Nephron (organoid): ENCODE data around the gene CHAT.

ENCODE experiments used
- H3K27ac Mint-ChIP-seq, 3 experiments: 2 replicates each; pipeline ENCODE4 v1.8.0; 2020; ENCODE audit warnings: mixed read lengths in 3 of 3, mild to moderate bottlenecking in 2 of 3, moderate library complexity in 1 of 3
- H3K27me3 Mint-ChIP-seq: 2 replicates; pipeline ENCODE4 v1.8.0; 2021; ENCODE audit warnings: low read depth, mild to moderate bottlenecking, moderate library complexity, mixed read lengths
- H3K36me3 Mint-ChIP-seq: 2 replicates; pipeline ENCODE4 v1.8.0; 2020; ENCODE audit warnings: low read depth, mixed read lengths
- H3K4me1 Mint-ChIP-seq: 2 replicates; pipeline ENCODE4 v1.8.0; 2020; ENCODE audit warnings: mixed read lengths
- H3K4me3 Mint-ChIP-seq, 3 experiments: 2 replicates each; pipeline ENCODE4 v1.8.0; 2020; ENCODE audit warnings: mild to moderate bottlenecking in 3 of 3, mixed read lengths in 3 of 3, moderate library complexity in 2 of 3
- H3K9me3 Mint-ChIP-seq: 2 replicates; pipeline ENCODE4 v1.8.0; 2020; ENCODE audit warnings: mixed read lengths
- CTCF ChIP-seq, 3 experiments: fragments of 200-600 bp; sonication (generic); IDR thresholded peaks; one replicate each; pipeline ENCODE4 v1.5.0; 2021; ENCODE audit warnings: antibody characterized with exemption in 3 of 3; ENCODE audit not compliant: unreplicated experiment in 3 of 3

The CHAT gene

GRCh38 chr10:49657606-49658005 lies 43.8 kb downstream of the CHAT start:
- no peak for TF ChIP-seq CTCF (IDR thresholded peaks at IDR 0.05; ENCODE audit: unreplicated experiment in 3 of 3)
- H3K4me3 Mint-ChIP-seq: no peak overlapping the region
- no peaks in the 10 kb centered on the region for H3K4me1 Mint-ChIP-seq
- H3K27ac Mint-ChIP-seq: no peak overlapping the region
- peaks cover 6% of the 10 kb centered on the region for H3K9me3 Mint-ChIP-seq
- peaks cover 22% of the 10 kb centered on the region for H3K27me3 Mint-ChIP-seq
- peaks cover 4% of the 10 kb centered on the region for H3K36me3 Mint-ChIP-seq

GRCh38 chr10:49661140-49661856 lies 47.5 kb downstream of the CHAT start:
- no peak overlapping the region for H3K27ac Mint-ChIP-seq
- peaks cover 4% of the 10 kb centered on the region for H3K36me3 Mint-ChIP-seq
- H3K27me3 Mint-ChIP-seq: peaks cover 25% of the 10 kb centered on the region
- H3K4me3 Mint-ChIP-seq: no peak overlapping the region
- H3K4me1 Mint-ChIP-seq: no peaks in the 10 kb centered on the region
- TF ChIP-seq CTCF (IDR thresholded peaks at IDR 0.05; ENCODE audit: unreplicated experiment in 3 of 3): no peak
- peaks cover 6% of the 10 kb centered on the region for H3K9me3 Mint-ChIP-seq

- Mint-ChIP-seq H3K36me3 (peaks cover 4% of the 10 kb centered on the region), H3K27me3 (peaks cover 19% of the 10 kb centered on the region), H3K4me3 (no peak overlapping the region), H3K27ac (no peak overlapping the region), H3K9me3 (peaks cover 6% of the 10 kb centered on the region), H3K4me1 (no peaks in the 10 kb centered on the region)
- TF ChIP-seq CTCF (IDR thresholded peaks at IDR 0.05; ENCODE audit: unreplicated experiment in 3 of 3): no peak
Observed at GRCh38 chr10:49662169-49662830, 48.5 kb downstream of the CHAT start.

GRCh38 chr10:49663596-49663995 lies 49.8 kb downstream of the CHAT start:
- Mint-ChIP-seq H3K4me3 (no peak overlapping the region), H3K36me3 (peaks cover 4% of the 10 kb centered on the region), H3K27ac (no peak overlapping the region), H3K4me1 (no peaks in the 10 kb centered on the region), H3K9me3 (peaks cover 4% of the 10 kb centered on the region), H3K27me3 (peaks cover 26% of the 10 kb centered on the region)
- TF ChIP-seq CTCF (IDR thresholded peaks at IDR 0.05; ENCODE audit: unreplicated experiment in 3 of 3): no peak

GRCh38 chr10:49664006-49664841 lies 50.4 kb downstream of the CHAT start:
- Mint-ChIP-seq H3K4me3 (no peak overlapping the region), H3K9me3 (no peaks in the 10 kb centered on the region), H3K27me3 (peaks cover 29% of the 10 kb centered on the region), H3K36me3 (peaks cover under 1% of the 10 kb centered on the region), H3K4me1 (no peaks in the 10 kb centered on the region), H3K27ac (no peak overlapping the region)
- TF ChIP-seq CTCF (IDR thresholded peaks at IDR 0.05; ENCODE audit: unreplicated experiment in 3 of 3): no peak
